ENCODE data around the gene ESRP2. TPM values are rescaled to one million over a fixed set of nuclear protein-coding genes. Genes with fewer than 3 reads are reported as not detected.

ESRP2 gene
- total RNA-seq, 3 donors from 2014 or later = 0.80 to 58.0 (median 26.5) TPM

DNA sequence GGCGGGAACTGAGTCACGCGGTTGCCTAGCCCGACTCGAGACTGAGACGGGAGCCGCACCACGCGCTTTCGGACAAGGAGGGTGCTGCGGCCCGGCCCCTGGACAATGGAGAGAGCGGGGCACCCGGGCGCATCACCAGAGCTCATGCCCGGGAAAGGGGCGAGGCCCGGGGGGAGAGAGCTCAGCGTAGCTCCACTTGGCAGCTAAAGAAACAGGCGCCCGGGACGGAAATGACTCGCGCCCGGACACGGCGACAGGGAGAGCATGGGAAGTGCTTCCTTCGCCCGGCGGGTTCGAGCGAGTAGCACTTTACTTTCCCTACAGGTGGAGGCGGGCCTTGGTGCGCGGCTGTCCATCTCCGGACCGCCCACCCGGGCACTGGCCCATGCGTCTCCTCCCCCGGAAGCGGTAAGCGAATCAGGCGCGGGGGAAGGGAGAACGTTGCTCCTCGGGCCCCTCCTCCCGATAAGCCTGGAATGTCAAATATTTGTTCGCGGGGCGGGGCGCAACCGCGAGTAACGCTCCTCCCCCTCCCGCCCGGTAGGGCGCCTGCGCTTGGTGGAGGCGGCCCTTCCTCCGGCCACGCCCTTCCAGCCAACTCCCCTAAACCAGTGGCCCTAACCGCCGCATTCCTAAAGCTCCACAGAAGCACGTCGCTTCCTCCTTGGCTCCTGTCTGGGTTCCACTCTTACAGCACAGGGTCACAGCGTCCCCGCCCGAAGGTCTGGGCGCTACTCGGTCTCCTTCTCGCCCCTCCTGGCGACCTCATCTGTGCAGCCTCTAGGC lies 1.5 kb upstream of the ESRP2 start:
- Histone ChIP-seq H3K27me3 (no peaks in the 10 kb centered on the region), H3K9me3 (no peaks in the 10 kb centered on the region), H3K4me1 (no peaks in the 10 kb centered on the region), H3K27ac (peak overlapping the region; percentile 90 to 94), H3K36me3 (no peaks in the 10 kb centered on the region), H3K4me3 (peak overlapping the region; percentile 59 to 72 (median 68))
- TF ChIP-seq POLR2A (IDR thresholded peaks at IDR 0.05) (peak; percentile 35), POLR2AphosphoS5 (IDR thresholded peaks at IDR 0.05) (peak; percentile 84 to 98 (median 92))
- TF ChIP-seq, protein P1, sequence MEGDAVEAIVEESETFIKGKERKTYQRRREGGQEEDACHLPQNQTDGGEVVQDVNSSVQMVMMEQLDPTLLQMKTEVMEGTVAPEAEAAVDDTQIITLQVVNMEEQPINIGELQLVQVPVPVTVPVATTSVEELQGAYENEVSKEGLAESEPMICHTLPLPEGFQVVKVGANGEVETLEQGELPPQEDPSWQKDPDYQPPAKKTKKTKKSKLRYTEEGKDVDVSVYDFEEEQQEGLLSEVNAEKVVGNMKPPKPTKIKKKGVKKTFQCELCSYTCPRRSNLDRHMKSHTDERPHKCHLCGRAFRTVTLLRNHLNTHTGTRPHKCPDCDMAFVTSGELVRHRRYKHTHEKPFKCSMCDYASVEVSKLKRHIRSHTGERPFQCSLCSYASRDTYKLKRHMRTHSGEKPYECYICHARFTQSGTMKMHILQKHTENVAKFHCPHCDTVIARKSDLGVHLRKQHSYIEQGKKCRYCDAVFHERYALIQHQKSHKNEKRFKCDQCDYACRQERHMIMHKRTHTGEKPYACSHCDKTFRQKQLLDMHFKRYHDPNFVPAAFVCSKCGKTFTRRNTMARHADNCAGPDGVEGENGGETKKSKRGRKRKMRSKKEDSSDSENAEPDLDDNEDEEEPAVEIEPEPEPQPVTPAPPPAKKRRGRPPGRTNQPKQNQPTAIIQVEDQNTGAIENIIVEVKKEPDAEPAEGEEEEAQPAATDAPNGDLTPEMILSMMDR (IDR thresholded peaks at IDR 0.05) = peak in 1 of 3 donors; percentile 8
- intact Hi-C loops (cut with DNase I; ENCODE audit: low total_unique reads) = loop anchor here (10.0 kb wide), 1 partner anchor 153 kb away; the partner anchor contains the start of gene NFATC3
- DNase-seq (ENCODE audit: low spot score in 2 of 2) = peak; percentile 98 to 99

DNA sequence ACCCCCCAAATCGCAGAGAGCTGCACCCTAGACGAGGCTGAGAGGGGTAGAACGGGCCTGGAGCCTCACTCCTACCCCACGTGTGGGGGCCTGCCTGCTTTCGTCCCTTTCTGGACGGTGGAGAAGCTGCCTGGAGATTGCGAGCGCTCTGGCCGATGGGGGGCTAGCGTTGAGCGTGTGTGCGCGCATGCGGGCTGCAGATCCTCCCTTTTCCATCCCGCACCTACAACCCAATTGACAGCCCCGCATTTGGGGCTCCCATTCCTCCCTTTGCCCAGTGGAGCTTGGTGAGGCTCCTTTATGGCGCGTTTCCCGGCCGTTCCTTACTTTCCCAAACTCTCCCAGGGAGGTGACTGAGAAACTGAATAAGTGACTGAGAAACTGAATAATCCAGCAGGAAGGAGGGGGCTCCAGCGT lies 907 bp upstream of the ESRP2 start:
- intact Hi-C loops (cut with DNase I; ENCODE audit: low total_unique reads) = loop anchor here (10.0 kb wide), 1 partner anchor 152 kb away; the partner anchor contains the start of gene NFATC3
- DNase-seq (ENCODE audit: low spot score in 2 of 2) = no peak

DNA sequence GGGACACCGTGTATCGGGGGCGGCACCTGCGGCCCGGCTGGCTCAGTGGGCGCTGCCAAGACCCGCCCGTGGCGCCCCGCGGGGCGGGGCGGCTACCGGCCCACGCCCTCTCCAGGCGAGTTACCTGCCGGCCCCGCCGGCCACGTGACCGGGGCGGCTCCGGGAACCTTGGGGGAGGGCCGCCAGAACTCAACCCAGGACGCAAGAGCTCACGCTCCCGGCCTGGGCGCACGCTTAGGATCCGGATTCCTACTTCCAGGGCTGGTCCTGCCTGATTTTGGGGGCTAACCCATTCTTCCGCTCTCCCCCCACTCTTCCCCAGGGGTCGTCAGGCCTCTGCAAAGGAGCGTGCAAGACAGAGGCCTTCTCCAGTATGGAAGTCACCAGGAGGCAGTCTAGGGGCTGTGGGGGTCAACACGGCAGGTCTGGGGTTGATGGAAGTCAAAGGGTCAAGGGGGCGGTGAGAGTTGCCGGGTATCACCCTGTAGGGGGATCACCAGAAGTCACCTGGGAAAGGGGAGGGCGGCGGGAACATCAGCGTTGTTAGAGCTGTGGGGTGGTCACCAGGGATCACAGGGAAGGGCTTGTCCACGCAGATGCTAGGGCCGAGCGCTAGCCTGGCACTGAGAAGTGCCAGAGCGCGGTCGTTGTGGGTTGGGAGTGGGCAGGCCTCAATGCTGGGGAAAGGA lies 354 bp upstream of the ESRP2 start:
- H3K4me3 ChIP-seq = peak overlapping the region; percentile 59 to 72 (median 68)
- DNase-seq (ENCODE audit: low spot score in 2 of 2) = peak; percentile 87 to 89
- H3K27me3 ChIP-seq = no peaks in the 10 kb centered on the region
- H3K36me3 ChIP-seq = no peaks in the 10 kb centered on the region
- H3K4me1 ChIP-seq = no peaks in the 10 kb centered on the region
- TF ChIP-seq POLR2A (IDR thresholded peaks at IDR 0.05) (peak; percentile 84), POLR2AphosphoS5 (IDR thresholded peaks at IDR 0.05) (peak; percentile 18 to 76 (median 34))
- TF ChIP-seq, protein P1 (IDR thresholded peaks at IDR 0.05) = no peak
- no peaks in the 10 kb centered on the region for H3K9me3 ChIP-seq
- H3K27ac ChIP-seq = peak overlapping the region; percentile 90 to 94
- intact Hi-C loops (cut with DNase I; ENCODE audit: low total_unique reads) = loop anchor here (10.0 kb wide), 1 partner anchor 151 kb away; the partner anchor contains the start of gene NFATC3

More for the DNA sequence above, 907 bp upstream of the ESRP2 start:
- H3K4me1 ChIP-seq = no peaks in the 10 kb centered on the region
- no peaks in the 10 kb centered on the region for H3K27me3 ChIP-seq
- peak overlapping the region; percentile 90 to 94 for H3K27ac ChIP-seq
- TF ChIP-seq, protein P1 (IDR thresholded peaks at IDR 0.05) = no peak
- no peak for TF ChIP-seq POLR2A (IDR thresholded peaks at IDR 0.05)
- no peaks in the 10 kb centered on the region for H3K36me3 ChIP-seq
- peak overlapping the region; percentile 59 to 72 (median 68) for H3K4me3 ChIP-seq
- no peaks in the 10 kb centered on the region for H3K9me3 ChIP-seq

DNA sequence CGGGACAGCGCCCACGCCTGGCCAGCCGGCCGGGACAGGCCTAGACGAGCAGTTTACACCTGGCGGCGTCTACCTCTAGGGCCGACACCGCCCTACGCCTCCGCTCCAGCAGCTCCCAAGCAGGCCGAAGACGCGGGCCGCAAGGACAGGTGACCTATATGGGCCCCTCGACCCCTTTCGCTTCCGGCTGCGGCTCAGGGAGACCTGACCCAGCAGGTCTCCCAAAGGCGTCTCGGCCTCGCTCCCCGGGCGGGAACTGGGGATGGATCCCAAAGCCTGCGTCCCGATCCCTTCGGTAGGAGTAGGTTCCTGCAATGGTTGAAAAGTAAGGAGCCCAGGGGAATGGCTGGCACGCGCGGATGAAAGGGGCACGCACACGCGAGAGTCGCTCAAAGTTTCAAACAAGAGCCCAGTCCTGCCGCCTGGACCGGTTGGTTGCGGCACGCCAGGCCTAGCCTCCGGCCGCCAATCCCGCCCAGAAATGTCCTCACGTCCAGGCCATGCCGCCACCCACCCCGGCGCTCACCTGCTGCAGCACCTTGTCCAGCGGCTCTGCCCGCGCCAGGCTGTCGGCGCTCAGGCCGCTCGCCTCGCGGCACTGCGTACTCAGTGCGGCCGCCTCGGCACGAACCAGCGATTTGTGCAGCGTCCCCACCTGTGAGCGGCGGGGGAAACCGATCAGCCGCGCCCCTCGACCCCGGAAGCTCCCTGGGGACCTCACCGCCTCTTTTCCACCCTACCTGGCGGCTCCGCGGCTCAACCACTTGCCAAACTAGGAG lies 630 bp downstream of the ESRP2 start:
- intact Hi-C loops (cut with DNase I; ENCODE audit: low total_unique reads) = loop anchor here (10.0 kb wide), 1 partner anchor 150 kb away; the partner anchor contains the start of gene NFATC3
- peak; percentile 50 to 79 for DNase-seq (ENCODE audit: low spot score in 2 of 2)
- H3K4me1 ChIP-seq = no peaks in the 10 kb centered on the region
- peak overlapping the region; percentile 31 to 72 (median 68) for H3K4me3 ChIP-seq
- H3K9me3 ChIP-seq = no peaks in the 10 kb centered on the region
- no peaks in the 10 kb centered on the region for H3K27me3 ChIP-seq
- no peaks in the 10 kb centered on the region for H3K36me3 ChIP-seq
- TF ChIP-seq, protein P1 (IDR thresholded peaks at IDR 0.05) = no peak
- TF ChIP-seq POLR2AphosphoS5 (IDR thresholded peaks at IDR 0.05) (peak in 1 of 3 donors; percentile 10), POLR2A (IDR thresholded peaks at IDR 0.05) (no peak)
- peak overlapping the region; percentile 90 to 94 for H3K27ac ChIP-seq
